Bone marrow (tissue), 2 donors: ENCODE data around the gene TMSB4Y.
A peak's percentile ranks its signal among the peaks of the same experiment; 100 is the strongest.

ENCODE experiments used
- DNase-seq, 2 donors: peaks; one replicate each; lab custom pipeline; 2025; lab: John Stamatoyannopoulos, UW

The TMSB4Y gene

GRCh38 chrY:13703568-13703968 lies at the start of gene TMSB4Y:
Gene TMSB4Y (plus strand): TSS chrY:13703899.
- DNase-seq = peak; percentile 26 to 71

DNA sequence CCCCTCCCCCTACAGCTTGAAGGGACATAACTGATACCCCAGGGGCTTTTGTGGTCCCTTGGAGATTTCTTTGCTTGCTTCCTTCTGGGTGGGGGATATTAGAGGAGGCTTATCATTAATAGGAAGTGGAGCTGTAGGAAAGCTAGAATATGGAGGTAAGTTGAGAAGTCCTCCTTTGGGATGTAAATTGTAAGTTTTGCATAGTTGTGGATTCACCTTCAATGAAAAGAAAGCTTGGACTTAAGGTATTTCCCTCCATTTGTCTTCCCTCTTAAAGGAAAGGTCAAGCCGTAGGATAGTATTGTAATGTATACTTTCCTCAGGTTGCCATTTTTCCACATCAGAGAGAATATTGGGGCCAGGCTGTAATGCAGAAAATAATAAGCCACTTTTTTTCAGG lies 39.5 kb upstream of the TMSB4Y start:
- no peak for DNase-seq

DNA sequence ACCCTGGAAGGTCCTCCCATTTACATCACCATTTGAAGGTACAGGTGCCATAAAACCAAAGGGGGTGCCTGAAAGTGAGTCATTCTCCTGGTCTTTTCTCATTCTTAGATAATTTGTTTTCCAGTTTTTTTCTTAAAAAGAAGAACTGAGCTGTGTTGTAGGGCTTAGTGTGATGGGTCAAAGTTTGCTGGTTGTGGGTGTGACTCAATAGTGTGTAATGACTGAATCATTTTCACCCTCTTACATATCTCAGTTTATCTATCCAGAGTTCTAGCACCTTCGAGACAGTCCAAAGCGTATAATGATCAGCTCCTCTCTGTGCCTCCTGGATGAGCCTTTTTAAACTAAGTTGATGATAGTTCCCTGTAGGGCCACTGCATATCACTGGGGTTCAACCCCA lies 32.6 kb upstream of the TMSB4Y start:
- DNase-seq = no peak

GRCh38 chrY:13702276-13702675 lies 1.4 kb upstream of the TMSB4Y start:
- DNase-seq = no peak

GRCh38 chrY:13704121-13704930 lies 627 bp downstream of the TMSB4Y start:
- DNase-seq = peak; percentile 2 to 9

- no peak for DNase-seq
Observed at GRCh38 chrY:13705197-13705596, 1.5 kb downstream of the TMSB4Y start.

GRCh38 chrY:13708038-13708437 lies 4.3 kb downstream of the TMSB4Y start:
- no peak for DNase-seq

DNA sequence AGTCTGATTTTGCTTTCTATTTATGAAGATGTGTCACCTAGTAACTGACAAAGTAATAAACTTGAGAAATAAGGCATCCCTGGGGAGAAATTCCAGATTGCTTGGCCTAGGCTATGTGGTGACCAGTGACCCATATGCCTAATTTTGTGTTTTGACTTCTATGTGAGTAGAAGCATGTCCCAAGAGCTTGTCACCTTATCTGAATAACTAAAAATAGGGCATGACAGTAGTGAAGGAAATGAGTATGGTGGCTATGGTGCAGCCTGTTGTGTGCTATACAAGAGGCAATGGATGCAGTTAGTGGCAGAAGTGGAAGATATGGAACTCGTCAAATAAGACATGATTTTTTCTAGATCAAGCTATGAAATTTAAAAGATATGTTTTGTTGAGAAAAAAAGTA lies 15.3 kb downstream of the TMSB4Y start:
- DNase-seq = no peak

DNA sequence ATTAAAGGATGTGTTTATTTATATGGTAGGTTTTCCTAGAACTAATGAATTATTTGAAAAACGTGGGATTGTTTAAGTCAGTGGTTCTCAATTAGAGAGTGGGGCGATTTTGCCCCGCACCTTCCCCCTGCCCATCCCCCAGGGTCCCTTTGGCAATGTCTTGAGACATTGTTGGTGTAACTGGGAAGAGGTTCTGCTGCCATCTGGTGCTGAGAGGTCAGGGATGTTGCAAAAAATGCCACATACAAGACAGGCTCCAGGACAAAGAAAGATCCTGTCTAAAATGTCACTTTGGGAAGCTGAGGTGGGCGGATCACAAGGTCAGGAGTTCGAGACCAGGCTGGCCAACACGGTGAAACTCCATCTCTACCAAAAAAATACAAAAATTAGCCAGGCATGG lies 25.8 kb downstream of the TMSB4Y start:
- no peak for DNase-seq

DNA sequence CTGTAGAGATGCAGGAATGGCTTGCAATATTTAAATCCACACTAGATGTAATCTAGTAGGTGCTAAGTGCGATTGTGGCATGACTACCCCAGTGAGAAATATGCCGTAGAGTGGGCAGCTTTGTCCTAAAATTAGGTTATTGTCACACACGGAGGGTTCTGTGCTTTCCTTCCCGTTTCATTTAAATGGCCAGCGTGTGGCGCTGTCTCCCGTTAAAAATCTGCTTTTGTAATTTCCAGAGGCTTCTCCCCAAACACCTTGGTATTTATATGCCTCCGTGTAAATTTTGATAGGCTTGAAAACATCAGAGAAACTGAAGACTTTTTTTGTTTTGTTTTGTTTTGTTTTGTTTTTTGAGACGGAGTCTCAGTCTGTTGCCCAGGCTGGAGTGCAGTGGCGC lies 34.9 kb downstream of the TMSB4Y start:
- peak in 1 of 2 donors; percentile 7 for DNase-seq

DNA sequence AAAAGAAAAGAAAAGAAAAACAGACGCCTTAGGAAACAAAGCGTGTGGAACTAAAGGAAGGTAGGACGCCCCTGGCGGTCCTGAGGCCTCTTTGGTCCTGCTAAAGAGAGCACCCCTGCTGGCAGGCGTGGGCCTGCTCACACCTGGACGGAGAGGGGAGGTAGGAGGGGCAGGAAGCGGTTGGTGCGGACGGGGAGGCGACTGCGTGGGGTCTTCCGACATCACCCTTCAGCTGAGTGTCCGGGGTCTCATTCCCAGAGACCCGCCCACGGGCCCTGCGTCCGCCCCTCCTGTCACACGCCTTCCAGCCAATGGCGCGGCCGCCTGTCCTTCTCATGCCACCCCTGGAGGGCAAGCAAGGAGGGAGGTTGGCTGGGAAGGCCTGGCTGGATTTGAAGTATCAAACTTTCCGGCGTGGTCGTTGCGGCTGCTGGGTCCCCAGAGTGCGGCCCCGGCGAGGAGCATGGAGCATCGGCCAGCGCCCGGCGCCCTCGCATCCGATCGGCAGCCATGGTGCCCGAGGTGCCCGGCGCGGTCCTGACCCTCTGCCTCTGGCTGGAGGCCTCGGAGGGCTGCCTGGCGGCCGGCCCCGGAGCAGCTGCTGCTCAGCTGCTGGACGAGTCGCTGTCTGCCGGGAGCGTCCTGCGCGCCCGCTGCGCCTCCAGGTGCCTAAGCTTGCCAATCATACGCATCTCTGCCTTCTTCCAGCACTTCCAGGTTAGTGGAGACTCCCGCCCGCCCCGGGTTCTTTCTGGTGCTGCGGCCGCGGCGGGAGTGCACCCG lies 47.8 kb downstream of the TMSB4Y start:
- peak; percentile 9 to 30 for DNase-seq

GRCh38 chrY:13754661-13755060 lies 51.0 kb downstream of the TMSB4Y start:
- no peak for DNase-seq
